Skeletal muscle cell (primary cell): ENCODE results near the gene CYFIP1.
A peak's percentile ranks its signal among the peaks of the same experiment; 100 is the strongest.

ENCODE experiments used
- DNase-seq: peaks from one replicate; pipeline ENCODE4 v3.0.0-alpha.2; 2010; ENCODE audit warnings: low read depth
- H3K4me3 ChIP-seq: 2 replicates; pipeline ENCODE4 v1.5.1; 2011; ENCODE audit warnings: low read depth, mild to moderate bottlenecking, control low read depth, low read length, moderate library complexity

Gene CYFIP1

GRCh38 chr15:22973286-22973685 is 6.9 kb downstream of the CYFIP1 start:
- no peak overlapping the region for H3K4me3 ChIP-seq
- DNase-seq: no peak

- H3K4me3 ChIP-seq: no peak overlapping the region
- no peak for DNase-seq
Observed at GRCh38 chr15:22969489-22969888, 10.7 kb downstream of the CYFIP1 start.

- DNase-seq: peak; percentile 89
- no peak overlapping the region for H3K4me3 ChIP-seq
Observed at GRCh38 chr15:22968366-22968765, 11.8 kb downstream of the CYFIP1 start.

GRCh38 chr15:22967084-22967770 is 12.9 kb downstream of the CYFIP1 start:
- no peak for DNase-seq
- H3K4me3 ChIP-seq: no peak overlapping the region

- DNase-seq: no peak
Observed at GRCh38 chr15:22966321-22967083, 13.7 kb downstream of the CYFIP1 start.

GRCh38 chr15:22963641-22964040 is 16.5 kb downstream of the CYFIP1 start:
- H3K4me3 ChIP-seq: no peak overlapping the region
- DNase-seq: no peak

More at GRCh38 chr15:22966321-22967083, 13.7 kb downstream of the CYFIP1 start:
- H3K4me3 ChIP-seq: no peak overlapping the region

GRCh38 chr15:22962611-22963010 is 17.6 kb downstream of the CYFIP1 start:
- no peak overlapping the region for H3K4me3 ChIP-seq

GRCh38 chr15:22961762-22962161 is 18.4 kb downstream of the CYFIP1 start:
- no peak overlapping the region for H3K4me3 ChIP-seq
- no peak for DNase-seq

More at GRCh38 chr15:22962611-22963010, 17.6 kb downstream of the CYFIP1 start:
- no peak for DNase-seq

GRCh38 chr15:22960556-22960955 is 19.6 kb downstream of the CYFIP1 start:
- DNase-seq: no peak
- H3K4me3 ChIP-seq: no peak overlapping the region

- no peak overlapping the region for H3K4me3 ChIP-seq
- no peak for DNase-seq
Observed at GRCh38 chr15:22960126-22960525, 20.0 kb downstream of the CYFIP1 start.

GRCh38 chr15:22959321-22960101 is 20.7 kb downstream of the CYFIP1 start:
- H3K4me3 ChIP-seq: no peak overlapping the region
- no peak for DNase-seq

GRCh38 chr15:22958487-22959280 is 21.5 kb downstream of the CYFIP1 start:
- no peak for DNase-seq
- no peak overlapping the region for H3K4me3 ChIP-seq

GRCh38 chr15:22956978-22957260 is 23.2 kb downstream of the CYFIP1 start:
- DNase-seq: no peak

GRCh38 chr15:22956257-22956977 is 23.8 kb downstream of the CYFIP1 start:
- no peak overlapping the region for H3K4me3 ChIP-seq
- no peak for DNase-seq

More at GRCh38 chr15:22956978-22957260, 23.2 kb downstream of the CYFIP1 start:
- no peak overlapping the region for H3K4me3 ChIP-seq

GRCh38 chr15:22955544-22956119 is 24.5 kb downstream of the CYFIP1 start:
- DNase-seq: no peak

GRCh38 chr15:22954798-22955543 is 25.2 kb downstream of the CYFIP1 start:
- DNase-seq: no peak
- no peak overlapping the region for H3K4me3 ChIP-seq

More at GRCh38 chr15:22955544-22956119, 24.5 kb downstream of the CYFIP1 start:
- no peak overlapping the region for H3K4me3 ChIP-seq

- DNase-seq: no peak
- no peak overlapping the region for H3K4me3 ChIP-seq
Observed at GRCh38 chr15:22954326-22954725, 25.8 kb downstream of the CYFIP1 start.
